Activated CD4-positive, alpha-beta memory T cell treated with anti-CD3 and anti-CD28 coated beads, Interleukin-2, amount 10 ng/mL, durations not matched to agents 7 days and 5 days (primary cell): ENCODE data around the gene RPL27A. TPM values are rescaled to one million over a fixed set of nuclear protein-coding genes. Genes with fewer than 3 reads are reported as not detected.

Experiments used
- CTCF ChIA-PET: fragments of 350-600 bp; sonication (Branson Sonifier 250); formaldehyde crosslinking; loops from one replicate; lab custom pipeline; 2021; ENCODE audit warnings: antibody characterized with exemption, inconsistent platforms; lab: Charles Lee
- POLR2A ChIA-PET: fragments of 350-600 bp; sonication (Branson Sonifier 250); formaldehyde crosslinking; loops from one replicate; lab custom pipeline; 2021; ENCODE audit warnings: antibody characterized with exemption; lab: Charles Lee
- DNase-seq: peaks from one replicate; pipeline ENCODE4 v3.0.0-alpha.2; 2020
- H3K27ac Mint-ChIP-seq: one replicate; pipeline ENCODE4 v1.8.0; 2021; ENCODE audit warnings: mild to moderate bottlenecking, mixed read lengths
- H3K27me3 Mint-ChIP-seq: one replicate; pipeline ENCODE4 v1.8.0; 2021; ENCODE audit warnings: mixed read lengths
- H3K36me3 Mint-ChIP-seq: one replicate; pipeline ENCODE4 v1.8.0; 2021; ENCODE audit warnings: low read depth, mixed read lengths
- H3K4me1 Mint-ChIP-seq: one replicate; pipeline ENCODE4 v1.8.0; 2021; ENCODE audit warnings: mixed read lengths
- H3K4me3 Mint-ChIP-seq: one replicate; pipeline ENCODE4 v1.8.0; 2021; ENCODE audit warnings: mild to moderate bottlenecking, mixed read lengths
- H3K9me3 Mint-ChIP-seq: one replicate; pipeline ENCODE4 v1.8.0; 2021; ENCODE audit warnings: mixed read lengths
- total RNA-seq, 2 experiments: library from RNA; stranded (reverse); gene quantifications; one replicate each; pipeline ENCODE4 v1.2.3, GENCODE V29; 2021

Gene RPL27A
- total RNA-seq, 2 experiments from 2014 or later: 817 to 856 TPM

DNA sequence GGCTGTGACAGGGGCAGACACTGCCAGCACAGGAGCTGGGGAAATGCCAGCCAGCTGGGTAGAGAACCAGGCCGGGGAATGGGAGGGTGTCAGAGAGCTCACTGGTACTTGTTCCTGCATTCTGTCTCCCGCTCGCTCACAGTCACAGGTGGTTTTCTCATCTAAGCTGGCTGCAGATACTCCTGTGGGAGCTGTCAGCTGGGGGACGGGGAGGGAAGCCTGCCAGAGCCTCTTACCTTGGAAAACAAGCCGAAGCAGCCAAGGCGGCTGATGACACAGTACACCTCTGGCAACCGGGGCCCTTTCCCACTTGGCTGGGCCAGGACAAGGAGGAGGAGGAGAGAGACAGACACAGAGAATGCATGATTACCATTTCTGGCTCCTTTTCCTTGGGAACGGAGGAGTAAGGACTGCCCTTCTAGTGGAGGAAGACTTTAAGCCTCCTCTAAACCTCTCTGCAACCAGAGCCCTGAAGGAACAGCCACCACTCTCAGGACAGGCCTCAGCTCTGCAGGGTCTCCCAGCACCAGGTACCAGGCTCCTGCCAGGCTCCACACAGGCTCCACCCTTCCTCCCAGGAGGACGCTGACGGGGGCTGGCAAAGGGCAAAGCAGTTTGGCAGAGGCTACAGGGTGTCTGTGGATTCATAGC, 25.1 kb downstream of the RPL27A start:
- Mint-ChIP-seq H3K27me3 (no peaks in the 10 kb centered on the region), H3K9me3 (no peaks in the 10 kb centered on the region), H3K4me3 (no peak overlapping the region), H3K27ac (no peak overlapping the region), H3K4me1 (peaks cover 5% of the 10 kb centered on the region), H3K36me3 (no peaks in the 10 kb centered on the region)
- ChIA-PET POLR2A (no interaction called here), CTCF (no interaction called here)
- DNase-seq: no peak

DNA sequence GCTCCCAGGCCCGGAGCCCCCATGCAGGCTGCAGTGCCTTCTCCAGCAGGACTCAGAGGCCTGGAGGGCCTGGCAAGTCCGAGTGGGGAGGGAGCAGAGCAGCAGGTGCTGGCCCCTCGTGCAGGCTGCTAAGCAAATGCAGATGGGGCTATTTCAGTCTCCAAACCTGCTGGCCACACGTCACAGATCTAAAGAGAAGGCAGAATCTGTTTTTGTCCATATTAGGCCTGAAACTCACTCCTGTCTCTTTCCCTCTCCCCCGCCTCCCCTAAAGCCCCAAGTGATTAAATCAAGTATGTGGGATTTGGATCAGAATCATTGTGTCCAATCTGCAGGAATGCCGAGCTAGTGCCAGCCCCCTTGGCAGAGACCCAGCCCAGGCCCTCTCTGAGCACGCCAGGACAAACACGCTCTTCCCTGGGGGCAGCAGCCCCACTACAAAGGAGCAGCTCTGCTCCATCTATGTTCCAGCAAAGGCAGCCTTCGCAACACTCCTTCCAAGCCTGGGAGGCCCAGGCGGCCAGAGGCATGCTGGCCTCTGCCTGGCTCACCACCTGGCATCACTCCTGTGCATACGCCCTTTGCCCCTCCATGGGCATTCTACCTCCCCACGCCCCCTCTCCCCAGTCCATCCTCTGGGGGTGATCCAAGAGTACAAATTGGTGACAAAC, 26.5 kb downstream of the RPL27A start:
- CTCF ChIA-PET: no interaction called here
- Mint-ChIP-seq H3K27me3 (no peaks in the 10 kb centered on the region), H3K4me3 (no peak overlapping the region), H3K36me3 (no peaks in the 10 kb centered on the region), H3K4me1 (peaks cover 5% of the 10 kb centered on the region), H3K9me3 (no peaks in the 10 kb centered on the region), H3K27ac (no peak overlapping the region)
- POLR2A ChIA-PET: no interaction called here
- DNase-seq: no peak

GRCh38 chr11:8709777-8710176, 27.2 kb downstream of the RPL27A start:
- Mint-ChIP-seq H3K27ac (no peak overlapping the region), H3K36me3 (no peaks in the 10 kb centered on the region), H3K4me3 (no peak overlapping the region), H3K27me3 (no peaks in the 10 kb centered on the region), H3K9me3 (no peaks in the 10 kb centered on the region), H3K4me1 (peaks cover 5% of the 10 kb centered on the region)
- ChIA-PET POLR2A (no interaction called here), CTCF (no interaction called here)
- DNase-seq: no peak

GRCh38 chr11:8711895-8712442, 29.4 kb downstream of the RPL27A start:
- no peak for DNase-seq
- Mint-ChIP-seq H3K9me3 (no peaks in the 10 kb centered on the region), H3K4me3 (no peak overlapping the region), H3K4me1 (no peaks in the 10 kb centered on the region), H3K36me3 (no peaks in the 10 kb centered on the region), H3K27me3 (no peaks in the 10 kb centered on the region), H3K27ac (no peak overlapping the region)
- POLR2A ChIA-PET: interaction anchor here (1.3 kb wide), 1 partner anchor 13 kb away, joined by 3 read pairs; no protein-coding TSS in a partner anchor
- CTCF ChIA-PET: no interaction called here

DNA sequence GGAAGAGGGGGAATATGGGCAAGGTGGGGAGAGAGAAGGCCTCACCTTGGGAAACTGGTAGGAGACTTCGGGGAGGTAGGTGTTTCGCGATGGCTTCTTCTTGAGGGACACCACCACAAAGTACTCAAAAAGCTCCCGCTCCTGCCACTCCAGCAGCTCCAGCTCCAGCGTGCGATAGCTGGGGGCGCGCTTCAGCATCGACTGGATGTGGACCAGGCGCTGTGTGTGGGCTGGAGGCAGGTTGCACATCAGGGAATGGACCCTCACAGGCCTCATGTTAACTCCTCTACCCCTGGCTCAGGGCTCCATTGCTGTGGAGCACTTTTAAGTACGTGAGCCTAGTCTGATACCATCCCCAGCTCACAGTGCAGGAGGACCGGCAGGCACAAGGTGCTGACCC, 29.9 kb downstream of the RPL27A start:
- no peaks in the 10 kb centered on the region for H3K27me3 Mint-ChIP-seq
- H3K4me3 Mint-ChIP-seq: no peak overlapping the region
- no peak overlapping the region for H3K27ac Mint-ChIP-seq
- H3K9me3 Mint-ChIP-seq: no peaks in the 10 kb centered on the region
- CTCF ChIA-PET: interaction anchor here (0.5 kb wide), 1 partner anchor 512 kb away, joined by 3 read pairs; no protein-coding TSS in a partner anchor
- no peak for DNase-seq
- POLR2A ChIA-PET: interaction anchor here (1.3 kb wide), 1 partner anchor 13 kb away, joined by 3 read pairs; no protein-coding TSS in a partner anchor
- H3K36me3 Mint-ChIP-seq: no peaks in the 10 kb centered on the region
- H3K4me1 Mint-ChIP-seq: no peaks in the 10 kb centered on the region

- no peaks in the 10 kb centered on the region for H3K36me3 Mint-ChIP-seq
- H3K4me1 Mint-ChIP-seq: no peaks in the 10 kb centered on the region
- ChIA-PET CTCF (no interaction called here), POLR2A (interaction anchor here (1.2 kb wide), 1 partner anchor 13 kb away, joined by 3 read pairs; no protein-coding TSS in a partner anchor)
- peaks cover 2% of the 10 kb centered on the region for H3K27me3 Mint-ChIP-seq
- no peak overlapping the region for H3K4me3 Mint-ChIP-seq
- H3K27ac Mint-ChIP-seq: no peak overlapping the region
- no peaks in the 10 kb centered on the region for H3K9me3 Mint-ChIP-seq
- DNase-seq: no peak
Measured at GRCh38 chr11:8713760-8714454, 31.3 kb downstream of the RPL27A start.

DNA sequence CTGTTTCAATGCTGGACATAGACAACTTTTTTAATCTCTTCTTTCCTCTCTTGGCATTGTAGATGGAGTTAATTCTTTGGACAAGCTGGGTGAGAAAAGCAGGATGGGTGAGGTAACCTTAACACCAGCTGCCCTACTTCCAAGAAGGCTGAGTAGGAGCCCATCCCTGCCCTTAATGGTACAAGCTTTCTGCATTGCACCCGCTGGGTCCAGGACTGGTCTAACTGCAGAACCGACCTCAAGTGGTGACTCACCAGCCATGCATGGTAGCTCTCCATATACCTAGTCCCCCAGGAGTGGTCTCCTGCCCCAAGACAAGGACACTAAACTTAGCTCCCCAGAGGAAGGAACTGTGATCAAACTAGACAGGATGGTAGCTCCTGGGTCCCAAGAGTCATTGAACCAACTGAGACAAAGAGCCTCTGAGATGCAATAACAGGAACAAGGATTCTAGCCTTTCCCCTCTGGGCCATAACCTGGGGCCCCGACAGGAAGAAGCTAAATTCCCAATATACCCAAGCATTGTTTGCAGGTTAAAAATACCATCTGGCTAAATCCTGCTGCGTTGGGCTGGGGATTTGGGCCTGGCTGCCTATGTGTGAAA, 32.1 kb downstream of the RPL27A start:
- Mint-ChIP-seq H3K9me3 (no peaks in the 10 kb centered on the region), H3K27ac (no peak overlapping the region), H3K27me3 (peaks cover 4% of the 10 kb centered on the region), H3K36me3 (no peaks in the 10 kb centered on the region), H3K4me1 (no peaks in the 10 kb centered on the region), H3K4me3 (no peak overlapping the region)
- no peak for DNase-seq
- ChIA-PET POLR2A (no interaction called here), CTCF (no interaction called here)

DNA sequence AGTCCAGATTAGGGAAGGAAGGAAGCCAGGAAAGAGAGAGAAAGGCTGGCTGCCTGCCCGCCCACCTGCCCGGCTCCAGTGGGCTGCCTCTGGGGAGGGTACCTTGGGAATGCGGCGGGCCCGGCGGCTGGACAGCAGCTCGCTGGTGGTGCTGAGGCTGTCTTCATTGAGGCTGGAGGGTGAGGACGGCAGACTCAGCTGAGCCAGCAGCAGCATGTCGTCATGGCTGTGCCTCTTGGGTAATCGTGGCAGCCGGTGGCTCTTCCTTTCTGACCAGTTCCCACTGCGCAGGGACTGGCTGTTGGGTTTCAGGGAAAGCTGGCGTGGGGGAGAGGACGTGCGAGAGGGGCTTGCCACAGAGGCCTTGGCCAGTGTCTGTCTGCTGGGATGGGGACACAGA, 32.9 kb downstream of the RPL27A start:
- H3K27ac Mint-ChIP-seq: no peak overlapping the region
- H3K4me3 Mint-ChIP-seq: no peak overlapping the region
- peaks cover 4% of the 10 kb centered on the region for H3K27me3 Mint-ChIP-seq
- H3K36me3 Mint-ChIP-seq: no peaks in the 10 kb centered on the region
- ChIA-PET POLR2A (no interaction called here), CTCF (no interaction called here)
- H3K9me3 Mint-ChIP-seq: no peaks in the 10 kb centered on the region
- no peak for DNase-seq
- no peaks in the 10 kb centered on the region for H3K4me1 Mint-ChIP-seq

GRCh38 chr11:8717544-8717875, 34.9 kb downstream of the RPL27A start:
- no peak overlapping the region for H3K4me3 Mint-ChIP-seq
- H3K27me3 Mint-ChIP-seq: peaks cover 4% of the 10 kb centered on the region
- no peak overlapping the region for H3K27ac Mint-ChIP-seq
- CTCF ChIA-PET: no interaction called here
- POLR2A ChIA-PET: no interaction called here
- no peak for DNase-seq
- H3K36me3 Mint-ChIP-seq: no peaks in the 10 kb centered on the region
- H3K9me3 Mint-ChIP-seq: no peaks in the 10 kb centered on the region
- H3K4me1 Mint-ChIP-seq: no peaks in the 10 kb centered on the region

- ChIA-PET POLR2A (interaction anchor here (1.0 kb wide), 1 partner anchor 36 kb away, joined by 3 read pairs; the partner anchor contains the start of genes RPL27A and TRIM66), CTCF (no interaction called here)
- Mint-ChIP-seq H3K27me3 (peaks cover 4% of the 10 kb centered on the region), H3K36me3 (no peaks in the 10 kb centered on the region), H3K4me1 (no peaks in the 10 kb centered on the region), H3K27ac (no peak overlapping the region), H3K4me3 (no peak overlapping the region), H3K9me3 (no peaks in the 10 kb centered on the region)
- DNase-seq: no peak
Measured at GRCh38 chr11:8717876-8718753, 35.5 kb downstream of the RPL27A start.

DNA sequence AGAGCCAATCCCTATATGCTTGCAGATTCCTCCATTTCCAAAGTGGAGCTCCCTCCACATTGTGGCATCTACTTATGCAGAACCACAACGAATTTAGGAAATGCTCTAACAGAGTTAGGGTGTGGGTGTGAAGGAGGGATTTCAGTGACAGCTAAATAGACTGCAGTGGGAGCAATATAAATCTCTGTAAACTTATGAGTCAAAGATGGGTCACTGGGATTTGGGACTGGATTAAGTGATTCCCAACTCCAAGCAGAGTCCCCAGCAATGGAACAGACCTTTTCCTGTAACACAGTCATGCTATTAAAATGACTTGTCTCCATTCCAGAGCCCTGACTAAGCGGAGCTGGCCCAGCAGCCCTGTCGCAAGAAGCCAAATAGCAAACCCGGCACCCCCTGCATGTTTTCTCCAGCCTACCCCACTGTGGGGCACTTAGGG, 36.6 kb downstream of the RPL27A start:
- POLR2A ChIA-PET: interaction anchor here (1.0 kb wide), 1 partner anchor 37 kb away, joined by 3 read pairs; the partner anchor contains the start of genes RPL27A and TRIM66
- no peak for DNase-seq
- H3K27me3 Mint-ChIP-seq: peaks cover 4% of the 10 kb centered on the region
- H3K27ac Mint-ChIP-seq: no peak overlapping the region
- H3K36me3 Mint-ChIP-seq: no peaks in the 10 kb centered on the region
- no peaks in the 10 kb centered on the region for H3K9me3 Mint-ChIP-seq
- no peaks in the 10 kb centered on the region for H3K4me1 Mint-ChIP-seq
- CTCF ChIA-PET: no interaction called here
- no peak overlapping the region for H3K4me3 Mint-ChIP-seq

DNA sequence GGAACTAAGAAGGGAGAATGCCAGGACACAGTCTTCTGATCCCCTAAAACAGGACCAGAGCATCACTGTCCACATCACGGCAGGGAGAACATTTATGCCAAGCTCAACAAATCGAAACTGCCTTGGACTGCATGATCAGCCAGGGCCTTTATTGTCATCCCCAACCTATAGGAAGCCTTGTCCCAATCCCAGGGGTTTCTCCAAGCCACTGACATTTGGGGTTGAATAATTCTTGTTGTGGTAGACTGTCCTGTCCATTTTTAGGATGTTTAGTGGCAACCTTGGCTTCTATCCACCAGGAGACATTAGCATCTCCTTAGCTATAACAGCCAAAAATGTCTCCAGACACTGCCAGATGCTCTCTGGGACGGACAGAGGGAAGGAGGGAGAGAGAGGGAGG, 37.1 kb downstream of the RPL27A start:
- POLR2A ChIA-PET: interaction anchor here (1.2 kb wide), 1 partner anchor 147 kb away, joined by 3 read pairs; no protein-coding TSS in a partner anchor
- Mint-ChIP-seq H3K4me1 (no peaks in the 10 kb centered on the region), H3K9me3 (no peaks in the 10 kb centered on the region), H3K27me3 (peaks cover 4% of the 10 kb centered on the region), H3K36me3 (no peaks in the 10 kb centered on the region), H3K27ac (no peak overlapping the region), H3K4me3 (no peak overlapping the region)
- CTCF ChIA-PET: no interaction called here
- DNase-seq: no peak
